DMS 273 treated with DMSO at 0.1 percent for 48 hours (cell line): ENCODE data around the gene TMEM8B.

Source experiments
- DNase-seq: peaks from one replicate; lab custom pipeline; 2025; lab: John Stamatoyannopoulos, UW

The TMEM8B gene, protein sequence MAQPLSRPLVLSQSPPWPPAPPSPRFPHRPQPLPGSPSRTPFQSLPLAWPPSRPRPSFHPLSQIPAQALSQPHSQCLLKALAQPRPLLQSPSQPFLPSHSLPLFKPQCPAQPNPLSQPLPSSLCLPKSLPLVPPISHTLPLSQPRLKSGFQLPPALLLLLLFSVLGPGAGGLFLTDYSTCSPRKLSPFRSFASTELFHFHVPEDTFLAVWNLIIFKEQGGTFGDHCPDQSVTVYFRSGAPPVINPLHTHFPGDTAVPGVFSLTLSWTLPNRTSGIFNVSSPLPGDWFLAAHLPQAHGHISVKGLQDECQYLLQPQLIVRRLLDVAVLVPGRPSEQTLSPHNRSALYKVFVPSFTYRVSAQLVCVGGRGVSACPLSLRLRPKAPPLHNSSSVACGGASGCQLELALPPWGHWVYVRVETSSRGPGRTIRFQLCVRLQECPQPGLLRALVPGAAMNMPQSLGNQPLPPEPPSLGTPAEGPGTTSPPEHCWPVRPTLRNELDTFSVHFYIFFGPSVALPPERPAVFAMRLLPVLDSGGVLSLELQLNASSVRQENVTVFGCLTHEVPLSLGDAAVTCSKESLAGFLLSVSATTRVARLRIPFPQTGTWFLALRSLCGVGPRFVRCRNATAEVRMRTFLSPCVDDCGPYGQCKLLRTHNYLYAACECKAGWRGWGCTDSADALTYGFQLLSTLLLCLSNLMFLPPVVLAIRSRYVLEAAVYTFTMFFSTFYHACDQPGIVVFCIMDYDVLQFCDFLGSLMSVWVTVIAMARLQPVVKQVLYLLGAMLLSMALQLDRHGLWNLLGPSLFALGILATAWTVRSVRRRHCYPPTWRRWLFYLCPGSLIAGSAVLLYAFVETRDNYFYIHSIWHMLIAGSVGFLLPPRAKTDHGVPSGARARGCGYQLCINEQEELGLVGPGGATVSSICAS

DNA sequence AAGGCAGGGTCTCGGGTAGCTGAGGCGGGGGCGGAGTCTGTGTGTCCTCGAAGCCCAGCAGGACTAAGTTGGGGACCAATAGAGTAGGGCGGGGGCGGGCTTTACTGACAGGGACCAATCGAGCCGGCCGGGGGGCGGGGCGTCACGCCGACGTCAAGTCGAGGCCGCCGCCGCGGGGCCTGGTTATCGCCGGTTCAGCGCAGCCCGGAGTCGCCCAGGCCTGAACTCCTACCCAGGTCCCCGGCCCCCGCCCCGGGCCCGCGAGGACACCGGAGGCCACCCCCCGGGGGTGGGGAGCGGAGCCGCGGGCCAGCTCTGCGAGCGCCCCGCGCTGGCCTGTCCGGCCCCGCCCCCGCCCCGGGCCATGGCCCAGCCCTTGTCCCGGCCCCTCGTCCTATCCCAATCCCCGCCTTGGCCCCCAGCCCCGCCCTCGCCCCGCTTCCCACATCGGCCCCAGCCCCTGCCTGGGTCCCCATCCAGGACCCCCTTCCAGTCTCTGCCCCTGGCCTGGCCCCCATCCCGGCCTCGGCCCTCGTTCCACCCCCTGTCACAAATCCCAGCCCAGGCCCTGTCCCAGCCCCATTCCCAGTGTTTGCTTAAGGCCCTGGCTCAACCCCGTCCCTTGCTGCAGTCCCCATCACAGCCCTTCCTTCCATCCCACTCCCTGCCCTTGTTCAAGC is at the start of gene TMEM8B:
Gene TMEM8B, plus strand, starts transcription at position 145 of the 680 bp plus-strand sequence. Its CDS starts 220 bp downstream, at position 365.
- DNase-seq = peak; percentile 61

DNA sequence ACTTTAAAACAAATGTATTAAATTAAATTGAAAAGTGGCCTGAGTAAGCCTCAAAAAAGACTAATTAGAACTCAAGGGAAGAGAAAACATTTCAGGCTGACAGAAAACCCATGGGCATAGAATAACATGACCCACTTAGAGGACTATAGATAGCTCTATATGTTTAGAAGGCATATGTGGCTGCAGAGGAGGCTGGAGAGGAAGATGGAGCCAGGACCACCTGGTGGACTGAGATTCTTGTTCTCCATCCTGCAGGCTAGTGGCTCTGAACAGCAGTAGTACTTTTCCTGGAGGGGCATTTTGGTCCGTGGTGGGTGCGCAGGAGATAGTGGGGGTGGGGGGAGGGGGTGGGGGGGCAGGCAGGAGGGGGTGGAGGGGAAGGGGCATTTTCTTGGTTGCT is 48.0 kb upstream of the TMEM8B start:
- DNase-seq = no peak

DNA sequence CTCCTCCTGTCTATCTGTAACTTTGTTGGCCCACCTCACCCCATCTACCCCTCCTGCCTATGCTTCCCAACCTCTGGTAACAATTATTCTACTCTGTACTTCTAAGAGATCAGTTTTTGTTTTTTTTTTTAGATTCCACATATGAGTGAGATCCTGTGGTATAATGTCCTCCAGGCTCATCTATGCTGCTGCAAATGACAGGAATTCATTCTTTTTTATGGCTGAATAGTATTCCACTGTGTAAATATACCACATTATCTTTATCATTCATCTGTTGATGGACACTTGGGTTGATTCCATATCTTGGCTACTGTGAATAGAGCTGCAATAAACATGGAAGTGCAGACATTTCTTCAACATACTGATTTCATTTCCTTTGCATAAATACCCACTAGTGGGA is 45.6 kb upstream of the TMEM8B start:
- no peak for DNase-seq

DNA sequence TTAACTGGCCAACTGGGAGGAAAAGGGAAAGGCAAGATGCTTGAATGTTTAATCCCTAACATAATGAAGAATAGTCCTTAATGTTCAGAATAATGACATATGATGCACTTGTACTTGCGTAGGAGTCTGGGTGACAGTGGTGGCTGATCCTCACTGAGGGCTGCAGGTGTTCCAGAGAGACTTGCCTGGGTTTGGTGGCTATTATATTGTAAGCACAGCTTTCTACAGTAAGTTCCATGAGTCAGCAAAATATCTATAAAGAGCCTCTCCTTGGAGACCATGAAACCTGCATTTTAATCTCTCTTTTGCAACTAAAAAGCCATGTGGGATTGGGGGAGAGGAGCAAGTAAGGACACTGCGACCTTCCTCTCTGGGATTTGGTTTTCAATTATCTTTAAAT is 39.5 kb upstream of the TMEM8B start:
- no peak for DNase-seq

DNA sequence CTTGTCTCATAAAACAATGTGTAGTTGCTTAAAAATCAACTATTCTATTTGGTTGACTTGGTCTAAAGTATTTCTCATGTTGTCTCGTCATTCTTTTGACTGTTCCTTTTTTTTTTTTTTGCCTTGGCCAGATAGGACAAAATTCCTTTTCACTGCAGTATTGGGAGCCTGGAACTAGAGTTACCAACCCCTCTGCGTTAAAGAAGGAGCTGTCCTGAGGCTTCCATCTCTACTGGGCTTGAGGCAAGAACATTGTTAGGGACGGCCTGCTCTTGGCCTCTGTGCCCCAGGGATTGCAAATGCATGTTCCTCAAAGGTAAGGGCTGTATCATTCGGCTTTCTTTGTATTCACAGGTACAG is 39.0 kb upstream of the TMEM8B start:
- DNase-seq = no peak

DNA sequence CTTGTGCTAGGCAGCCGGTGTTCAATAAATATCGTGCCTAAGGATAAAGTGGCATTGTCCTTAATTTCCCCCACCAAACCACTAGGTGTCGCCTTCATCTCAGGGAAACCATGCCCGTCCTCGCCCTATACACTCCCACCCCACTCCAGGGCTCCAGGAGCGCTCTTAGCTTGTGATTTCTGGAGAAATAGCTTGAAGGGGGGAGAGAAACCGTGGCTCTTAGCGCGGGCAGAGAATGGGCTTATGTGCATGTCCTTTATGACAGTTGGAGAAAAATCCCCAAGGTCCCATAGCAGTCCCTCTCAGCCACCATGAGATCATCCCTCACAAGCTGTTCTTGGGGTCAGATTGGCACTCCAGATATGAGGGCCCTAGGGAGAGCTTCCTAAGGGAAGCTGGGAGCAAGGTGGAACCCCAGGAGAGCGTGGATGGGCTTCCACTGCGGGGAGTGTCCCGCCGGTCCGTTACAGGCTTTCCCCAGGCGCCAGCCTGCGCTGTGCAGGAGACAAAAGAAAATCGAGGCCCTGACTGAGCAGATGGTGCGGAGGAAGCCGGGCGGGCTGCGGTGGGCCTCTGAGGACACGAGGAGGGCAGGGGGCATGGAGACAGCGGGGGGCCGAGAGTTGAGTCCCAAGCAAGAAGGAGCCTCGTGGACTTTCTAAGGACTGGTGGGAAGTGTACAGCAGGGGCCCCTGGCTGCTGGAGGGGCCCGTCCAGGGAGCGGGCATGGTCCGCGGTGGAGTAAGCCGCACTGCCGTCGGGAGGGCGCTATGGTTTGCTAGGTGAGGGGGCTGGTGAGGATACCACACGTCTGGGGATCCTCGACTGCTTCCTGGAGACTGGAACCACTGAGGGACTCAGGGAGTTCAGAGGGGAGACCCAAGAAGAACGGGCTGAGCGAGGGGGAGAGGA is 38.4 kb upstream of the TMEM8B start:
- peak; percentile 43 for DNase-seq

DNA sequence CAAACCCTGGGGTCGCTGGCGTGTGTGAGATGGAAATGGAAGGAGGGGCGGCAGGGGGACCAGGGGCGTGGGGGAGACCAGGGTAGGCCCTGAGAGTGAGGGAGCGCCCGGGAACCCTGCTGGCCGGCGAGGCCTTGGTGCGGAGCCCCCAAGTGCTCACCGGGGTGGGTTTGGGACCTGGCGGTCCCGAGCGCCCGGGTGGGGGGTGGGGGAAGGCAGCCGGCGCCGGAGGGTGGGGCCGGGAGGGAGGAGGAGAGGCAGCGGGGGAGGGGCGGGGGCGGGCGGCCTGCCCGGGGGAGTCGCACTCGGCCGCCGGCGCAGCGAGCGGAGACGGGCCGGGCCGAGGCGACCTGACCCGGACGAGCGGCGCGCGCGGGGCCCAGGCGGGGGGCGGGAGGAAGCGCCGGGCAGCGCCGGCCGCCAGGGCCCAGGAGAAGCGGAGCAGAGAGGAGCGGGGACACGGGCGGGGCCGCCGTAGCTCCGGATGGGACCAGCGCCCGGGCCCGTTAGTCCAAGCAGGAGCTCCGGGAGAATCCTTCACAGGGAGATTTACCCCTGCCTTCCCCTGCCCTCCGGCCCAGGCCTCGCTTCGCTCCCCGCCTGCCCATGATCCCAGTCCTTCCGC is 37.6 kb upstream of the TMEM8B start, which contains the start of gene NPR2:
Gene NPR2, plus strand, starts transcription at position 295 of the 625 bp plus-strand sequence. CDS start 818 bp downstream, outside the sequence.
- no peak for DNase-seq

DNA sequence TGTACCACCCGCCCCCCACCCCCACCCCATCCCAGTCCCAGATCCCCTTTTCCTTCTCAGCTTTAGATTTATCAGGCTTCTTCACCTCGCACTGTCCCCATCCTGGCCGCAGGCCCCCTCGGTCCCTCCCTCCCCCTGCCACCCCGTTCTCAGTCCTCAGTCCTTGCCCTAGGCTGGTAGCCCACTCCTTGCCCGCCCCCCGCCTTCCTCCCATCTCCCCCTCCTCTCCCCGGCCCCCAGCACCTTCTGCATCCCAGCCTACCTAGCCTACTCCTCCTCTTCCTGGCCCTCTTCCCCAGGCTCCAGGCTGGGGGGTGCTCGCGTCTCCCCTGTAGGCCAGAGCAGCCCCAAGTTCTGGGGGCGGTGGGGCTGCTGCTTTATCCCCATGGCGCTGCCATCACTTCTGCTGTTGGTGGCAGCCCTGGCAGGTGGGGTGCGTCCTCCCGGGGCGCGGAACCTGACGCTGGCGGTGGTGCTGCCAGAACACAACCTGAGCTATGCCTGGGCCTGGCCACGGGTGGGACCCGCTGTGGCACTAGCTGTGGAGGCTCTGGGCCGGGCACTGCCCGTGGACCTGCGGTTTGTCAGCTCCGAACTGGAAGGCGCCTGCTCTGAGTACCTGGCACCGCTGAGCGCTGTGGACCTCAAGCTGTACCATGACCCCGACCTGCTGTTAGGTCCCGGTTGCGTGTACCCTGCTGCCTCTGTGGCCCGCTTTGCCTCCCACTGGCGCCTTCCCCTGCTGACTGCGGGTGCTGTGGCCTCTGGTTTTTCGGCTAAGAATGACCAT is 36.8 kb upstream of the TMEM8B start:
- DNase-seq = no peak

DNA sequence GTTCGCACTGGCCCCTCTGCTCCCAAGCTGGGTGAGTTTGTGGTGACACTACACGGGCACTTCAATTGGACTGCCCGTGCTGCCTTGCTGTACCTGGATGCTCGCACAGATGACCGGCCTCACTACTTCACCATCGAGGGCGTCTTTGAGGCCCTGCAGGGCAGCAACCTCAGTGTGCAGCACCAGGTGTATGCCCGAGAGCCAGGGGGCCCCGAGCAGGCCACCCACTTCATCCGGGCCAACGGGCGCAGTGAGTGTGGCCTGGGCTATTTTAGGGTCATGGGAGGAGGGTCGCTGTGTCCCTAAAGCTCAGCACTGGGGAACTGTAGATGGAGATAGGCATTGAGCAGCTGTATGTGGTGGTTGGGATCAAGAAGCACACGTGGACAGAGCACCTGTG is 36.2 kb upstream of the TMEM8B start:
- no peak for DNase-seq

DNA sequence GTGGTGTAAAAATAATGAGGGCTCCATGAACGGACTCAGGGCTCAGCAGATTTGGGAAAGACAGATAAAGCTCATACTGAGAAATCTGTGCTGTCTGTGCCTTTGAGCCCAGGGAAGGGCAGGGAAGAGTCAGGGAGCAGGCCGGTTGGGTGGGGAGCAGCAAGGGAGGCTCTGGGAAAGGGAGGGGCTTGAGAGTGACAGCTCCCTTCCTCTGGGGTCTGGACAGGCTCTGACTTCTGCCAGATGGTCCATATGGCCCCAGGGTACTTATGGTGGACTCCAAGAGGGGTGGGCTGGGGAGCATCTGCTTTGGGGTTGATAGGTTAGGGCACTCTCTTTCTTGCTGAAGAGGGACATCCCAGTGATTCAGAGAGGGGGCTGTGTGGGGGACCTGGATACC is 35.6 kb upstream of the TMEM8B start:
- DNase-seq = no peak

DNA sequence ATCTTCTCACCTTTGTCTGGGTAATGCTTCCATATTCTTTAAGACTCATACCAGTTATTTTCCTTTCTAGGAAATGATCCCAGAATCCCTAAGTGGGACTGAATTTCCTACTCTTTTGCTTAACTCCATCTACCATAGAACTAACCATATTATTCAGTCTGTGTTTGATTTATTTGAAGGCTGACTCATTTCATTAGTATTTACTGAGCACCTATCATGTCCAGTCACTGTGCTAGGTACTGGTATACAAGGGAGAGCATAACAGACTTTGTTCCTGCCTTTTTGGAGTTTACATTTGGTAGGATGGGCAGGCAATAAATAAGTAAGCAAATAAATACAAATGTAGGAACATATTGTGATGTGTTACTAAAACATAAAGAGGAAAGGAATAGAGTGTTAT is 33.3 kb upstream of the TMEM8B start:
- no peak for DNase-seq

DNA sequence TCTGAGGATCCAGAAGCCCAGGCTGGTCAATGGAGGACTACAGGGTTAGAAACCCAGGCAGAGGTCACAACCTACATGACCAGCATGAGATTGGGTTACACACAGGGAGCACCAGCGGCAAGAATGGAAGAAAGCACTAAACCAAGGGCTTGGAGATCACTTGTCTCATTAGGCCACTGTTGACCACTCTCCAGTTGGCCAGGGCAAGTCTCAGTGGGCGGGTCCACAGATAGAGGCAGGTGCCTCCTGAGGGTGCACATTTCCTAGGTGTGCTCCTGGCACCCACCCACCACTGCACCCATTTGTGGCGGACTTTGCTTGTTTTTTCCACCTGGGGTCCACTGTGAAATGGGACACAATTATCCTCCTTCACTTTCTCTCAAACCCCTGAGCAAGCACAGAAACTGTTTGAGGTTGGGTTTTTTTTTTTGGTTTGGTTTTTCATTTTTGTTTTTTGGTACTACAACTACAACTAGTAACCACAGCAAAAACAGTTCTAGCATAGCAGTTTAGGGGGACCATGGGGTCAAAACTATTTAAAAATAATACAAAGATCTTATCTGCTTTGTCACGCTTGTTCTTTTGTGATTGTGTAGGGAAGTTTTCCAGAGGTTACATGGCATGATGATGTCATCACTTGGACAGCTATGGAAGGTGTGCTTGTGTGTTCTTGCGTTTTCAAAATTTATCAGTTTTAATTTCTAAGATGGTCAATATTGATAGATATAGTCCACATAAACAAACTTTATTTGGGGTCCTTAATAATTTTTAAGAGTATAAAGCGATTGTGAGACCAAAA is 31.5 kb upstream of the TMEM8B start:
- no peak for DNase-seq

DNA sequence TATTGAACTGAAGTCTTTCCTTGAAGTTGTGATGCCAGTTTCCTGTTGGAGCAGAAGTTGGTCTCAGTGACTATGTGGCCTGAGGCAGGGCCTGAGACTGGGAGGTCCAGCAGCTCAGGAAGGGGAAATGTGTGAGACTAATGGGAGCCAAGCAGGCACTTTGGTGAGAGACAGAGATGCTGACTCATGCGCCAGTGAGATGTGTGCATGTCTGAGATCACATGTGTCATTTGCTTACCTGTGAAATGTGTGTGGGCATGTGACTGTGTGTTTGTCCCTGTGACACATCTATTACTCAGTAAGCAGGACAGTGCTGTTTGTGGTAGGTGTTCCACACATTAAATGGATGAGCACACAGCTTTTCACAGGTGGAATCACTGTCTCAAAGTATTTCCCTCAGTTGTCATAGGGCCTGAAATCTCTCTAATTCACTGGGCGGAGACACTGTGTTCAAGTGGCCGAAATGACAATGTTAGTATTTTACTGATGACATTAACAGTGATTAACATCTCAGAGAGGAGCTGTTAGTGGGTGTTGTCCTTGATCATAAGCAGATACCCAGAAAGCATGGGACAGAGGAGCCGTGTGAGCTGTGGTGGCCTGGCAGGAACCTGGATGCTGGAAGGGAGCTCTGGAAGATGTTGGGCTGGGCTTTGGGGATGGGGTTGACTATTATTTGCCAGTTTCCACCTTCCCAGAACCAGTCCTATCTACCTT is 30.2 kb upstream of the TMEM8B start:
- no peak for DNase-seq

DNA sequence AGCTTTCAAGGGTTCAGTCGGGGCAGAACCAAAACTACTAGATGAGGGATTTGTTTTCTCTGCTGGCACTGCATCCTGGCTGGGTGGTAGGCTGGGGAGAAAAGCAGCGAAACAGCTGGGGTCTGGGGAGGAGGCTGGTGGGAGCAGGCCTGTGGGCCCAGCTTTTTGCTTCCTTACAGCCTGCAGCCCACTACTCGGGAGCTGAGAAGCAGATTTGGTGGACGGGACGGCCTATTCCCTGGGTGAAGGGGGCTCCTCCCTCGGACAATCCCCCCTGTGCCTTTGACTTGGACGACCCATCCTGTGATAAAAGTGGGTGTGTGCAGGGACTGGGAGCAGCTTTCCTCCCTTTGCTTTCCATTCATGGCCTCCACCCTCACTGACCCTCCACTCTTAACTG is 28.5 kb upstream of the TMEM8B start:
- no peak for DNase-seq

DNA sequence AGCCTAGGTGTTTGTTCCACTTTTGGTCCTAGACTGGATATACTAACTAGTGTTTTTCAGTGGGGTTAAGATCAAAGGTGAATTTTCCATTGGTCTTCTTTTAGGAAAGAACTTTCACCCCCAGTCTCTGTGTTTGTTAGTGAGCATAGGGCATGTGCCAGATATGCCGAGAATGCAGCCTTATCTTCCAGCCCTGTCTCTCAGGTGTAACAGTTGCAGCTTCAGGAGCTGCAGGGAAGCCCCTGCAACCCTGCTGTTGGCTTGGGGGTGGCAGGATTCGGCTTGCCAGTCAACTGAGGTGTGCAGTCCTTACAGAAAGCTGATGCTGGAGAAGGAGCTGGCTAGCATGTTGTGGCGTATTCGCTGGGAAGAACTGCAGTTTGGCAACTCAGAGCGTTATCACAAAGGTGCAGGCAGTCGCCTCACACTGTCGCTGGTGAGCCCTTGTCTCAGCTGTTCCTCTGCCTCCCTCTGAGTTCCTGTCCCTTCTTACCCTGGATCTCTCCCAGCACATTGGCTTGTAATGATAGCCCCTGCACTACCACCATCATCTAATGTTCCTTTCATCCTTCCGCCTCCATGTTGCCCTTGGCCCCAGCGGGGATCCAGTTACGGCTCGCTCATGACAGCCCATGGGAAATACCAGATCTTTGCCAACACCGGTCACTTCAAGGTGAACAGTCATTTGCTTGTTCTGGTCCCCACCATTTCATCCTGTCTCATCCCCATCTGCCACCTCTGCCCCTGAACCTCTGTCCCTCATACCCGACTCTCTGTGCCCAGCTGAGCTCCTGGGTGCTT is 27.5 kb upstream of the TMEM8B start:
- DNase-seq = no peak

DNA sequence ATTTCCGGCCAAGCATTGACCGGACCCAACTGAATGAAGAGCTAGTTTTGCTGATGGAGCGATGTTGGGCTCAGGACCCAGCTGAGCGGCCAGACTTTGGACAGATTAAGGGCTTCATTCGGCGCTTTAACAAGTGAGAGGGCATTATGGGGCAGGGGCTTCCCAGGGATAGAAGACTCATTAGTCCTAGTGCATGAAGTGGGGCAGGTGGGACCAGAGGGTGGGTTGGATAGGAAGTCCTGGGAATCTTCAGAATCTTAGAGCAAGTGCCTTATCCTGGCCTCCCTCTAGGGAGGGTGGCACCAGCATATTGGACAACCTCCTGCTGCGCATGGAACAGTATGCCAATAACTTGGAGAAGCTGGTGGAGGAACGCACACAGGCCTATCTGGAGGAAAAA is 22.9 kb upstream of the TMEM8B start:
- no peak for DNase-seq

DNA sequence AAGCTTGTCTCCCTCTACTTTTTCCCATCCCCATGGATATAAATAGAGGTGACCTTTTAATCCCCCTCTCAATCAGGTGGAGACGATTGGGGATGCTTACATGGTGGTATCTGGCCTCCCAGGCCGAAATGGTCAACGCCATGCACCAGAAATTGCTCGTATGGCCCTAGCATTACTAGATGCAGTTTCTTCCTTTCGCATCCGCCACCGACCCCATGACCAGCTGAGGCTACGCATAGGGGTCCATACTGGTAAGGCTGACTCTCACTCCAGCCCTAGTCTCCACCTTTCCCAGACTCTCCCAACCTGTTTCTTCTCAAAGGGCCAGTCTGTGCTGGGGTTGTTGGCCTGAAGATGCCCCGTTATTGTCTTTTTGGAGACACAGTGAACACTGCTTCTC is 20.6 kb upstream of the TMEM8B start:
- no peak for DNase-seq

DNA sequence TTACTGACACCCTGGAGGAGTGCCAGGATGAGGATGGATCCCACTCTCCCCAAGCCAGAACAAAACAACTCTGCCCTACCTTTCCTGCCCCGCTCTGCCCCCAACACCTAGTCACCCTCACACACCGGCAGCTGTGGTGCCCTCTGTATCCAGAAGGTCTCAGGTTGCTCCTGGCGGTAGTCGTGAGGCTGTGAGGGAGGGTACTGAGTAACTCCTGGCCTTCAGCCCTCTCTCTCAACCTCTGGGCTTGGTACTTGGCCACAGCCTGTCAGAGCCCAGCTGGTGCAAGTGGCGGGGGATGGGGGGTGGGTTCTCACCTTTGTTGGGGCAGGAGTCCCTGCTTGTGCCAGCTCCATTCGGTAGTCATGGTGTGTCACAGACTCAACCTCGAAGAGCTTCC is 18.9 kb upstream of the TMEM8B start:
- DNase-seq = no peak
